ENCODE results near the gene DEPDC4.
"Not testable (repeated sequence)": the region's sequence is repeated elsewhere in the genome, so short reads cannot be mapped to it uniquely, and the experiment has no call there.

DEPDC4 gene

GRCh38 chr12:100266835-100267602 is at the start of gene DEPDC4, which contains the start of gene SCYL2:
Gene DEPDC4 (minus strand): TSS chr12:100267079. CDS start chr12:100267076, 3 bp downstream.
Gene SCYL2 (plus strand): TSS chr12:100267177. CDS start chr12:100282971, 15,794 bp downstream.
- DNase-seq = peak; percentile 94

GRCh38 chr12:100311317-100311716 is 44.4 kb upstream of the DEPDC4 start:
- no peak for DNase-seq

- DNase-seq = not testable (repeated sequence)
Measured at GRCh38 chr12:100308138-100308537, 41.3 kb upstream of the DEPDC4 start.

- not testable (repeated sequence) for DNase-seq
Measured at GRCh38 chr12:100304334-100304733, 37.5 kb upstream of the DEPDC4 start.

GRCh38 chr12:100303831-100304230 is 37.0 kb upstream of the DEPDC4 start:
- DNase-seq = no peak

GRCh38 chr12:100302081-100302480 is 35.2 kb upstream of the DEPDC4 start:
- DNase-seq = no peak

GRCh38 chr12:100295764-100296555 is 29.1 kb upstream of the DEPDC4 start:
- DNase-seq = no peak

- DNase-seq = not testable (repeated sequence)
Measured at GRCh38 chr12:100294366-100294765, 27.5 kb upstream of the DEPDC4 start.

GRCh38 chr12:100293017-100293416 is 26.1 kb upstream of the DEPDC4 start:
- no peak for DNase-seq

GRCh38 chr12:100290016-100290415 is 23.1 kb upstream of the DEPDC4 start:
- no peak for DNase-seq

- no peak for DNase-seq
Measured at GRCh38 chr12:100289038-100289437, 22.2 kb upstream of the DEPDC4 start.

GRCh38 chr12:100284556-100284955 is 17.7 kb upstream of the DEPDC4 start:
- DNase-seq = not testable (repeated sequence)

GRCh38 chr12:100279607-100280244 is 12.8 kb upstream of the DEPDC4 start:
- DNase-seq = no peak

- no peak for DNase-seq
Measured at GRCh38 chr12:100279159-100279558, 12.3 kb upstream of the DEPDC4 start.

GRCh38 chr12:100274291-100274690 is 7.4 kb upstream of the DEPDC4 start:
- no peak for DNase-seq

- DNase-seq = no peak
Measured at GRCh38 chr12:100273782-100274181, 6.9 kb upstream of the DEPDC4 start.

GRCh38 chr12:100268835-100269564 is 2.1 kb upstream of the DEPDC4 start:
- DNase-seq = no peak

- peak; percentile 30 for DNase-seq
Measured at GRCh38 chr12:100267603-100268281, 863 bp upstream of the DEPDC4 start.

GRCh38 chr12:100266585-100266834 is 369 bp downstream of the DEPDC4 start:
- DNase-seq = no peak

- DNase-seq = no peak
Measured at GRCh38 chr12:100265732-100266584, 921 bp downstream of the DEPDC4 start.

GRCh38 chr12:100265107-100265506 is 1.8 kb downstream of the DEPDC4 start:
- DNase-seq = not testable (repeated sequence)
